ENCODE data around the gene AGBL2.
"Not testable (repeated sequence)": the region's sequence is repeated elsewhere in the genome, so short reads cannot be mapped to it uniquely, and the experiment has no call there.

Gene AGBL2

DNA sequence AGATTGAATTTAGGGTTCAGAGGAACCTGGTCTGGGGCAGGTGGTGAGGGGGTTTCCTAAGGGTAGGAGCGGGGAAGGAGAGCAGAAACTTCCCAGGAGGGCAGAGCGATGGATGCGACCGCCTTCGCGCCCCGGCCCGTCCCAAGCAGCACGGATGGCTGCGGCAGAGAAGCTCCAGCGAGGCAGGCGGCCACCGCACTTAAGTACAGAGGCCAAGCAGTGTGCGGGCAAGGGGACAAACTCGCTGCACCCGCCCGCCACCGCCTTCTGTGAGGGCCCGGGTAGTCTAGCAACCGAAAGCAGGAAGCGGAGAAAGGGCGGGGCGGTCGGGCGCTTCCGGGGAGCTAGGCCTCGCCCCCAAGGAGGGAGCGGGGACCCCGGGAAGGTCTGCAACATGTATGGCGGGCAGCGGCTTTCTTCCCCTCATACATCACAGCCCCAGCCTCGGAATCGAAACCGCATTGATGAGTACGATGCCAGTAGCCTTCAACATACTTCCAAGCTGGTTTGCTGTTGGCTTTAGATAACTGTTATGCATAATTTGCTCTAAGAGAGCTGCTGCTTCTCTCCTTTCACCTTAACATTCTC is at the start of gene AGBL2:
Gene AGBL2 (minus strand): TSS at position 288 of the 588 bp plus-strand sequence. CDS start 719 bp downstream, outside the sequence.
- peak; percentile 84 for DNase-seq

GRCh38 chr11:47759291-47759690 is 44.1 kb upstream of the AGBL2 start:
- not testable (repeated sequence) for DNase-seq

DNA sequence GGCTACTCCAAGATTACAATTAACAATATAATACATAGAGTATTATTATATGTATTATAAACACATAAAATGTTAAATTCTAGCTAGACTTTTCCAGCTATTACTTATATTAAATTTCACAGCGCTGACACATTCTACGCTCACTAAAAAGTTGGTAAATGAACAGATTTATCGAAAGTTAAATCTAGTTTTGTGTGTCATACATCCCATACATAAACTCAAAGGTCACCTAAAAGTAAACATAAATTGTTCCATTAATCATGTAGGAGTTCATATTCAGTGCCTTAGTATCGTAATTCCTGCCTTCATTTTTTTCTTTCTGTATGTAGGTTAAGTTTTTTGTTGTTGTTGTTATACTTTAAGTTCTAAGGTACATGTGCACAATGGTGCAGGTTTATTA is 41.0 kb upstream of the AGBL2 start:
- DNase-seq: no peak

GRCh38 chr11:47750725-47751124 is 35.6 kb upstream of the AGBL2 start:
- DNase-seq: no peak

- not testable (repeated sequence) for DNase-seq
Observed at GRCh38 chr11:47742494-47742893, 27.3 kb upstream of the AGBL2 start.

DNA sequence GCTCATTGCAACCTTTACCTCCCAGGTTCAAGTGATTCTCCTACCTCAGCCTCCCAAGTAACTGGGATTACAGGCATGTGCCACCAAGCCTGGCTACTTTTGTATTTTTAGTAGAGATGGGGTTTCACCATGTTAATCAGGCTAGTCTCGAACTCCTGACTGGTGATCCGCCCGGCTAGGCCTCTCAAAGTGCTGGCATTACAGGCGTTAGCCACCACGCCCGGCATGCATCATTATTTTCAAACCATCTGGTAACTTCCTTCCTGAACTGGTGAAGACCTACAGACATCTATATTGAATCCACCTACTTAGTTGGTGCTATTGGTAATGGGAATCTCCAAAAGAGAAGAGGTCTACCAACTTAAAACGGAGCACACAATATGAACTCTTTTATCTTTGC is 22.6 kb upstream of the AGBL2 start:
- not testable (repeated sequence) for DNase-seq

- no peak for DNase-seq
Observed at GRCh38 chr11:47732271-47732670, 17.1 kb upstream of the AGBL2 start.

GRCh38 chr11:47731475-47731874 is 16.3 kb upstream of the AGBL2 start:
- DNase-seq: no peak

GRCh38 chr11:47726878-47727514 is 11.8 kb upstream of the AGBL2 start:
- no peak for DNase-seq

GRCh38 chr11:47726118-47726442 is 10.9 kb upstream of the AGBL2 start:
- no peak for DNase-seq

GRCh38 chr11:47725442-47726117 is 10.4 kb upstream of the AGBL2 start:
- no peak for DNase-seq

GRCh38 chr11:47724041-47724729 is 9.0 kb upstream of the AGBL2 start:
- no peak for DNase-seq

GRCh38 chr11:47723041-47723440 is 7.9 kb upstream of the AGBL2 start:
- no peak for DNase-seq

DNA sequence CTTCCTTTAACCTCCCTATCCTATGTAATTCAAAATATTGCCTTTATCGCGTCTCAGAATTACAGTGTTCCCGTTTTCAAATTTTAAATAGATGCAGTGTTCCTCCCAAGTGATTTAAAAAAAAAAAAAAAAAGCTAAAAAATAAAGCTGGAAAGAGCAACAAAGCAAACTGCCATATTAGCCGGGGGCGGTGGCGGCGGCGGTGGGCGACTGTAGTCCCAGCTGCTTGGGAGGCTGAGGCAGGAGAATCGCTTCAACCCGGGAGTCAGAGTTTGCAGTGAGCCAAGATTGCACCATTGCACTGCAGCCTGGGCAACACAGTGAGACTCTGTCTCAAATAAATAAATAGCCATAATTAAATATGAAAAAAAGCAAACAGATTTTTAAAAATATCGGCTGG is 5.5 kb upstream of the AGBL2 start:
- DNase-seq: no peak

DNA sequence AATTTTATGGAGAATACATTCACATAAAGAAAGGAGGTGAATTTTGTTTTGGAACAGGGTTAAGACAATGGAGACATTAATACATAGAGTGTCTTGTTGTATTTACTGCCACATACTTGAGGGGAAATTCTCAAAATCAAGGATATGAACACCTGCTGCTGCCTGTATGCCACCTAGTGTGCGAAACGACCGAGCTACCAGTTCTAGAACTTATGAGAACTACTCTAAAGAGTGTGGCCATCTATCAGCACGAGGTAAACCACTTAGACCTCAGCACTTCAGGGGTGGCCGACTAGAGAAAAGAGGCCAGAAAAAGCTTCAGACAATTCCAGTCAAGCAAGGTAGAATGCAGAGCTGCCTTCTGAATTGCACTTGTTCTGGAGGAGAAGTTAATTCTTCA is 1.5 kb upstream of the AGBL2 start:
- no peak for DNase-seq

GRCh38 chr11:47714554-47715081 is 551 bp downstream of the AGBL2 start:
- DNase-seq: peak; percentile 61

DNA sequence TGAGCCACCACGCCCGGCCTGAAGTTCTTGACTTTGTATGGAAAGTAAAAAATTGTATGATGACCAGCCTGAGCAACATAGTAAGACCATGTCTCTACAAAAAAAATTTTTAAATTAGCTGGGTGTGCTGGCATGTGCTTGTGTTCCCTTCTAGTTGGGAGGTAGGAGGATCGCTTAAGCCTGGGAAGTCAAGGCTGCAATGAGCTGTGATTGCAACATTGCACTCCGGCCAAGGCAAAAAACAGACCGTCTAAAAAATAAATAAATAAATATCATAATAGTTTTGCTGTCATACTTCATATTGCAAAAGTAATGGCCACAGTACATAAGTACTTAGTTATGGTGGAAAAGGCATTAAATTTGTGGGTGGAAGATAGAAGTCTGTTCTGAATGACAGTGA is 3.4 kb downstream of the AGBL2 start:
- DNase-seq: no peak

DNA sequence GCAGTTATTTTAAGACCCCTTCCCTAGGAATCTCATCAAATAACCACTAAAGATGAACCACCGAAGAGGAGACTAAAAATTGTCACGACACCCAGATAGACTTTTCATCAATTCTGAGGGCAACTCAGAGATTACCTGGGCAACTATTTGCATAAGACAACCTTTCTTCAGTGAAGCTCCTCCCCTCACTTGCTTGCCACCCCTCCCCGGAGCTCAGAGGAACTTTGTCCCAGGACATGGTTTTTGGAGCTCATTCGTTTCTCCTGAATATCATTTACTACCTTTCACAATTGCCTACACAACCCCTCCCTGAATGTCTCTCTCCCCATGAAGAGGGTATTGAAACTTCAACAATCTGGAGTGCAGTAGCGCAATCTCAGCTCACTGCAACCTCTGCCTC is 3.9 kb downstream of the AGBL2 start:
- DNase-seq: no peak

DNA sequence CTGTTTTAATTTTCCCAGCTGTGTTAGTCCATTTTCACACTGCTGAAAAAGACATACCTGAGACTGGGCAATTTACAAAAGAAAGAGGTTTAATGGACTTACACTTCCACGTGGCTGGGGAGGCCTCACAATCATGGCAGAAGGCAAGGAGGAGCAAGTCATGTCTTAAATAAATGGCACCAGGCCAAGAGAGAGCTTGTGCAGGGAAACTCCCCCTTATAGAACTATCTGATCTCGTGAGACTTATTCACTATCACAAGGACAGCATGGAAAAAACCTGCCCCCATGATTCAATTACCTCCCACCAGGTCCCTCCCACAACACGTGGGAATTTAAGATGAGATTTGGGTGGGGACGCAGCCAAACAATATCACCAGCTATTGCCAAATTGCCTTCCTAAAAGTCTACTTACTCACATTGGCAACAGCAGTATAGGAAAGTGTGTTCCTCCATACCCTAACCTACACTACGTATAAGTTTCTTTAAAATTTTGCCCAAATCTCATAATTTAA is 7.8 kb downstream of the AGBL2 start:
- not testable (repeated sequence) for DNase-seq

- DNase-seq: no peak
Observed at GRCh38 chr11:47705721-47706120, 9.4 kb downstream of the AGBL2 start.

DNA sequence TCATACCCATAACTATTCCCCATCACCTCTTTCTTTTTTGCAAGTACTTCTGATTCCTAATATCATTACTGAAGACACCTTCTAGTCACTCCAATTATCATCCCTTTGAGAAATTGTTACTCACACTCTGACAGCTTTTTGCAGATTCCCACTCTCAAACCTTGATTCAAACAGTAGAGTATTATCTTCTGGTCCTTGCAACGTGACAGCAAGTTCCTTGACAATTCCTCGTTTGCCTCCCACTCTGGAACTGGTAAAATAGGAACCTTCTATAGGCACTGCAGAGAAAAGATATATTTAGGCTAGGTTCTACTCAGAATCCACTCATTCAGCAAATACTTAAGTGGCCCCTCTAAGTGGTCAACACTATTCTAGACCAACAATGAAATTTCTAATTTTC is 23.2 kb downstream of the AGBL2 start:
- no peak for DNase-seq

DNA sequence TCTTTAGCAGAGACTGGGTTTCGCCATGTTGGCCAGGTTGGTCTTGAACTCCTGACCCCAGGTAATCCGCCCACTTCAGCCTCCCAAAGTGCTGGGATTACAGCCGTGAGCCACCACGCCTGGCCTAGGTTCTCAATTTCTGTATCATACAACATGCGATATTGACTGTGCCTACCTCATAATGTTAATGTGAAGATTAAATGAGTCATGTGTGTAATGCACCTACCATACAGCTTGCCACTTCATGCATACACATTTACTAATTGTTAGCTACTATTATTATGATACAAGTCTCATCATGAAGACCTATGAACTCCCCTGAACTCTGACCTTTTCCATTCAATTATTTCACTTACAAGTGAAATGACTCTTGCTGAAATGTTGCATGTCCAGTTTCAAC is 25.7 kb downstream of the AGBL2 start:
- no peak for DNase-seq

DNA sequence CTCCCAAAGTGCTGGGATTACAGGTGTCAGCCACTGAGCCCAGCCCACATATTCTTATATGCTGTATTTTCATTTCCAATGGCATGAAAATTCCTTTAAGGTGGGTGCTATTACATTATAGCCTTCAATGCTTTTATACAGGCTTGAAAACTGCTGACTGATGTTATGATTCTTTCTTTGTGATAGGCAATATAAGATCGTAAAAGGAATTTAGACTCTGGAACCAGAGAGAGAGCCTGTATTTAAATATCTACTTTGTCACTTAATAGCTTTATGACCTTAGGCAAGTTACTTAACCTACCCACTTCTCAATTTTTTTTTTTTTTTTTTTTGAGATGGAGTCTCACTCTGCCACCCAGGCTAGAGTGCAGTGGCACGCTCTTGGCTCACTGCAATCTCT is 26.2 kb downstream of the AGBL2 start:
- no peak for DNase-seq

DNA sequence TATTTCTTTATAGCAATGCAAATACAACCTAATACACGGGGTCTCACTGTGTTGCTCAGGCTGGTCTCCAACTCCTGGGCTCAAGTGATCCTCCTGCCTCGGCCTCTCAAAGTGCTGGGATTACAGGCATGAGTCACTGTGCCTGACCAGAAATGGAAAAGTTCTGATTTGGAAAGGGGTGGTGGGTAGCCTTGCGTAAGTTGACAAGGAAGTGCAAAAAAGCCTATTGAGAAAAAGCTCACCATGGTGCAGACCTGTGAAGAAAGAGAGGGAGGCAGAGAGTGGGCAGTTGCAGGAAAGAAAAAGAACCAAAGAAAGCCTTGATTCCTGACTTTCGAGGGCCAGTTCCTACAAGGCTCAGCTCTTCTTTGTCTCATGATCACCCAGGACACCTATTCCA is 27.1 kb downstream of the AGBL2 start:
- DNase-seq: no peak
